ENCODE data around the gene GABRG3. TPM values are rescaled to one million over a fixed set of nuclear protein-coding genes. Genes with fewer than 3 reads are reported as not detected.

GABRG3 gene
- 3.3 and 4.7 TPM in 2 replicates for polyA plus RNA-seq

GRCh38 chr15:26970712-26971210, at the start of gene GABRG3:
Gene GABRG3 (plus strand): TSS chr15:26971181.

Other genes with a start within 250 kb of the GABRG3 start
- 65.2 and 69.0 TPM in 2 replicates for gene GABRB3, start 198.1 kb upstream of the GABRG3 start, polyA plus RNA-seq
- 0.42 and 27.8 TPM in 2 replicates for gene GABRA5, start 104.1 kb upstream of the GABRG3 start, polyA plus RNA-seq

Data from Purkinje cell (primary cell).